ENCODE data around the gene KCNC1. TPM values are rescaled to one million over a fixed set of nuclear protein-coding genes. Genes with fewer than 3 reads are reported as not detected.

Gene KCNC1
- total RNA-seq = under 1 TPM in 2 of 7 donors, not detected in 5; 0.02 to 0.03 TPM
- under 1 TPM; 0.04 to 0.18 TPM for polyA plus RNA-seq
- long read RNA-seq, donor 1, partial matches to known transcripts = 0 of 10 reads
- long read RNA-seq, donor 1, other reads (novel, unspliced or antisense) = 10 of 10 reads
- long read RNA-seq, donor 2 = 0 reads
- long read RNA-seq, donor 3, partial matches to known transcripts = 0 of 2 reads
- long read RNA-seq, donor 3, other reads (novel, unspliced or antisense) = 2 of 2 reads

DNA sequence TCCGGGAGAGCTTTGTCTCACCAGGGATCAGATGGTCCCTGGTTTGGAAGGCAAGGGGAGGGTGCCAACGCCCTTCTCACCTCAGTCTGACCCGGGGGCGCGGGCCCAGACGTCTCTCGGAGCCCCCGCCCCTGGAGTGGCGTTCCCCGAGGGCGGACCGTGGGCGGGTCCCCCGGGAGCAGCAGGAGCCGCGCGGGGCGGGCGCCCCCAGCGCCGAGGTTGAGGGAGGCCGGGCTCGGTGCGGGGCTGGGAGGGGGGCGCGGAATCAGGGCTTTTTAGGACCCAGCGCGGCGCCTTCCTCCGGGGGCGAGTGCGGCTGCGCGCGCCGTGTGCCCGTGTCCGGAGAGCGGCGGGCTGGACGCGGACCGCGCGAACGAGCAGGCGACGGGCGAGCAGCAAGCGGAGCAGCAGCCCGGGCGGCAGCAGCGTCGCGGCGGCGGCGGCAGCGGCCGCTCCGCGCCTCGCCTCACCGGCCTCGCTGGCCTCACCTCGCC lies at the start of gene KCNC1:
TSS of gene KCNC1 (plus strand) at position 364 of the 494 bp plus-strand sequence. CDS start 1,222 bp downstream, outside the sequence.
- Histone ChIP-seq H3K4me1 (ENCODE audit: insufficient read depth) (peaks cover 6% of the 10 kb centered on the region), H3K9me3 (no peaks in the 10 kb centered on the region), H3K36me3 (no peaks in the 10 kb centered on the region), H3K27ac (no peak within 1 kb of the TSS), H3K27me3 (no peaks in the 10 kb centered on the region), H3K4me3 (peak within 1 kb of the TSS; percentile 31)
- 0 to 1% (median 0%) methylated on average over 31 to 66 of the region's 66 CpGs for WGBS, 3 donors
- peak in 4 of 5 donors; percentile 12 to 55 (median 35) for DNase-seq
- intact Hi-C loops (cut with DNase I) = loop anchor here in 3 of 4 donors (5.0 kb wide), 1 partner anchor 243 kb away; no protein-coding TSS in a partner anchor
- TF ChIP-seq CTCF (IDR thresholded peaks at IDR 0.05) = no peak
- TF ChIP-seq POLR2A (IDR thresholded peaks at IDR 0.05) = no peak
- no peak for TF ChIP-seq EP300 (IDR thresholded peaks at IDR 0.05)

DNA sequence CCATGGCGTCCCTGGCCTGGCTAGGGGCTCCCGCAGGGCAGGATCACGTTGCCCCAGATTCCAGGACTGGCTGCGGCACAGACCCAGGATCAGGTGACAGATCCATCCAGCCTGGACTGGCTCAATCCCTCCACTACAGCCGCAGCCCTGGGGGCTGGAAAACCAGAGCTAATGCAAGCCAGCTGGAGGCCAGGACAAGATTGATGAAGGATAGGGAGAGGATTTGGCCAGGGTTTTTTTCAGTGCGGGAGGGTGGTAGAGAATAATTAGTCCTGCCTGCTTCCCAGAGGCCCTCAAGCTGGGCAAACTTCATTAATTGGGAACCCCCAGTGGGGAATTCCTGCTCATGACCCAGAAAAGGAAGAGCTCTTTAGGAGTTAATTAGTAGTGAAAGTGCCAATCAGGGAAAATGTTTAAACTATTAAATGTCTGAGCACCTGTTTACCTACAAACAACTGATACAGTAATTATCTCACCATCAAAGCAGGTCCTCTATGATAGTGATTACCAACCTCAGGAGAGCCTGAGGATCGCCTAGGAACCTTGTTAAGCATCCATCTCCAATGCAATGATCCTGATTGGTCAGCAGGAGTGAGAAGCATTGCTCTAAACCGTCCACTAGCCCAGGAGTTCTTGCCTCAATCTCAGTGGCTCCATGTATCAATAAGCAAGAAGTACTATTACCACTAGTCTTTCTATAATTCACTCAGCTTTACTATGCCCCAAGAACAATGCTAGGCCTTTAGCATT lies 48.2 kb upstream of the KCNC1 start:
- Histone ChIP-seq H3K4me3 (no peak overlapping the region), H3K9me3 (no peaks in the 10 kb centered on the region), H3K27ac (no peak overlapping the region), H3K4me1 (ENCODE audit: insufficient read depth) (no peaks in the 10 kb centered on the region), H3K36me3 (no peaks in the 10 kb centered on the region), H3K27me3 (no peaks in the 10 kb centered on the region)
- TF ChIP-seq CTCF (IDR thresholded peaks at IDR 0.05) (no peak), EP300 (IDR thresholded peaks at IDR 0.05) (no peak), POLR2A (IDR thresholded peaks at IDR 0.05) (no peak)
- WGBS, 3 donors = 23 to 28% (median 28%) methylated on average over 8 of the region's 8 CpGs
- no peak for DNase-seq
- intact Hi-C loops (cut with DNase I) = no loop called here

DNA sequence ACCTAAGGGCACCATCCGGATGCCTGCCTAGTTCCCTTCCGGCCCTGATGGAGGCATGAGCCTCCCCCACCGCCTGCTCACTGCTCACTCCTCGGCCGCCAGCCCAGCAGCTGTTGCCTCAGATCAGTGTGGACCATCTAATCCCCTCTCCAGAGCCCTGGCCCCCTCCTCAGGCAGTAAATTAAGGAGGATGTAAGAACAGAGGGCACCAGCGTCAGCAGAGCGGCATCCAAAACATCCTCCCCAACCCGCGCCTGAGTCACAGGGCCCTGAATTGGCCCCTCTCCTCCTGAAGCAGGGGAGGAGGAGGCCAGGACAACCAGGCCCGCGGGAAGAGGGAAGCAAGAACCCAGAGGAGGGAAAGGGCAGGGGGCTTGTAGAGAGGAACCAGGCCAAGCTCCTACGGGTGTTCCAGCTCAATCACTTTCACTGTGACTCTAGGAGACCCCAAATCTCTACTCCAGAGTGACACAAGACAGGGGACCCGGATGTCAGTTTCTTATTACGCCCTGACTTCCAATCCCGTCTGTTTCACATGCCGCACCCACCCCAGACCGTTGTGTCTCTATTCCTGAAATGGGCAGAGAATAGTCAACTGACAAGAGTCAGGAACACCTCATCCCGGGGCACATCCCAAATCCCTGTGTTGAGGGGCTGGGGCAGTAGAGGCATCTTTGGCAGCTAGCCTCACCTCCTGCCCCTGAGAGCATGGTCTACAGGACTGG lies 46.5 kb upstream of the KCNC1 start:
- DNase-seq = no peak
- Histone ChIP-seq H3K27ac (no peak overlapping the region), H3K4me3 (no peak overlapping the region), H3K4me1 (ENCODE audit: insufficient read depth) (no peaks in the 10 kb centered on the region), H3K27me3 (no peaks in the 10 kb centered on the region), H3K36me3 (no peaks in the 10 kb centered on the region), H3K9me3 (no peaks in the 10 kb centered on the region)
- TF ChIP-seq POLR2A (IDR thresholded peaks at IDR 0.05) (no peak), CTCF (IDR thresholded peaks at IDR 0.05) (no peak), EP300 (IDR thresholded peaks at IDR 0.05) (no peak)
- 53 to 65% (median 55%) methylated on average over 17 to 18 of the region's 18 CpGs for WGBS, 3 donors
- intact Hi-C loops (cut with DNase I) = no loop called here

DNA sequence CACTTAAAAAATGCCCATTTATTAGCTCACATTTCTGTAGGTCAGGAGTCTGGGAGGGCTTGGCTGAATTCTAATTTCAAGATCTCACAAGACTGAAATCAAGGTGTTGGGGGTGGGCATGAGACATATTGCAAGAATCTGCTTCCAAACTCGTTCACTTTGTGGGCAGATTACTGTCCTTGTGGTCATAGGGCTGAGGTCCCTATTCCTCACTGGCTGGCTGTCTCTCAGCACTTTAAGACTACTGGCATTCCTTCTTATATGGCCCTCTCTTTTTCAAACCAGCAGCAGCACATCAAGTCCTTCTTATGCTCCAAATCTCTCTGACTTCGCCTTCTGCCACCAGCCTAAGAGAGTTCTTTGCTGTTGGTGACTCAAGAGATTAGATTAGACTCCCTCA lies 43.0 kb upstream of the KCNC1 start:
- Histone ChIP-seq H3K36me3 (no peaks in the 10 kb centered on the region), H3K27me3 (no peaks in the 10 kb centered on the region), H3K27ac (no peak overlapping the region), H3K9me3 (no peaks in the 10 kb centered on the region), H3K4me3 (no peak overlapping the region), H3K4me1 (ENCODE audit: insufficient read depth) (no peaks in the 10 kb centered on the region)
- intact Hi-C loops (cut with DNase I) = no loop called here
- 41 to 57% (median 46%) methylated on average over 2 of the region's 2 CpGs for WGBS, 3 donors
- TF ChIP-seq POLR2A (IDR thresholded peaks at IDR 0.05) = no peak
- TF ChIP-seq CTCF (IDR thresholded peaks at IDR 0.05) = no peak
- no peak for TF ChIP-seq EP300 (IDR thresholded peaks at IDR 0.05)
- no peak for DNase-seq
